ENCODE measurements around the gene S100A7A.

DNA sequence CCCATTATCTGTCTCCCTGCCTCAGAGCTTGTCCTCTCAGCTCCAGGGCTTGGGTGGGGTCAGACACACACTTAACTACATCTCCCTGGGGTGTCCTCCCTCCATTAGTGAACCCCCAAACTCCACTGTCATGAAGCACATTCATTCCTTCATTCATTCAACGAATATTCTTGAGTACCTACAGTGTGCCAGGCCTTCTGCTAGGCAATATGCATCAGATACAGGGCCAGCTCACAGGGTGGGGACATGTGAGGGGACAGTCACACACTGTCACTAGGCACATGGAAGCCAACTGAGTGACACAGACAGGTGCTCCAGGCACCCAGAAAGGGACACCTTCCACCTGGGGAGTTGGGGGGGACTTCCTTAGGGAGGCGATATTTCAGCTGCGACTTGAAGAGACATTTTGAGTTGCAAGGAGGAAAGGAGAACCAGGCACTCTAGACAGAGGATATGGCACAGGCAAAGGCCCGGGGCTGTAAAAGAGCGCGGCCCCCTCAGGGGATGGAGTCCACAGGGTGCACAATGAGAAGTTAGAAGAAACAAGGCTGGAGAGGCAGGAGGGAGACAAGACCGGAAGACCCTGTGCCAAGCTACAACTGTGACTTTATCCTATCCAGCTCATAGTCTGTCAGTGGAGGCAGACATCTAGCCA is 16.8 kb upstream of the S100A7A start:
- TF ChIP-seq POLR2AphosphoS5 (IDR thresholded peaks at IDR 0.05) (no peak), POLR2A (IDR thresholded peaks at IDR 0.05) (no peak)
- TF ChIP-seq, protein P1, sequence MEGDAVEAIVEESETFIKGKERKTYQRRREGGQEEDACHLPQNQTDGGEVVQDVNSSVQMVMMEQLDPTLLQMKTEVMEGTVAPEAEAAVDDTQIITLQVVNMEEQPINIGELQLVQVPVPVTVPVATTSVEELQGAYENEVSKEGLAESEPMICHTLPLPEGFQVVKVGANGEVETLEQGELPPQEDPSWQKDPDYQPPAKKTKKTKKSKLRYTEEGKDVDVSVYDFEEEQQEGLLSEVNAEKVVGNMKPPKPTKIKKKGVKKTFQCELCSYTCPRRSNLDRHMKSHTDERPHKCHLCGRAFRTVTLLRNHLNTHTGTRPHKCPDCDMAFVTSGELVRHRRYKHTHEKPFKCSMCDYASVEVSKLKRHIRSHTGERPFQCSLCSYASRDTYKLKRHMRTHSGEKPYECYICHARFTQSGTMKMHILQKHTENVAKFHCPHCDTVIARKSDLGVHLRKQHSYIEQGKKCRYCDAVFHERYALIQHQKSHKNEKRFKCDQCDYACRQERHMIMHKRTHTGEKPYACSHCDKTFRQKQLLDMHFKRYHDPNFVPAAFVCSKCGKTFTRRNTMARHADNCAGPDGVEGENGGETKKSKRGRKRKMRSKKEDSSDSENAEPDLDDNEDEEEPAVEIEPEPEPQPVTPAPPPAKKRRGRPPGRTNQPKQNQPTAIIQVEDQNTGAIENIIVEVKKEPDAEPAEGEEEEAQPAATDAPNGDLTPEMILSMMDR (IDR thresholded peaks at IDR 0.05 in 8 of 11, conservative IDR thresholded peaks at IDR 0.05 in 3 of 11): no peak
